HK-2 (cell line): Measurements from ENCODE around the gene H2AZ2.

ENCODE experiments used
- DNase-seq: peaks from one replicate; pipeline ENCODE4 v3.0.0-alpha.2; 2018; ENCODE audit not compliant: unreplicated experiment

H2AZ2 gene

GRCh38 chr7:44784364-44784763, 63.5 kb downstream of the H2AZ2 start:
- DNase-seq = no peak

GRCh38 chr7:44783407-44783806, 64.5 kb downstream of the H2AZ2 start:
- no peak for DNase-seq

GRCh38 chr7:44782460-44782859, 65.4 kb downstream of the H2AZ2 start:
- no peak for DNase-seq
